Measurements from ENCODE around the gene CACNG4.

DNA sequence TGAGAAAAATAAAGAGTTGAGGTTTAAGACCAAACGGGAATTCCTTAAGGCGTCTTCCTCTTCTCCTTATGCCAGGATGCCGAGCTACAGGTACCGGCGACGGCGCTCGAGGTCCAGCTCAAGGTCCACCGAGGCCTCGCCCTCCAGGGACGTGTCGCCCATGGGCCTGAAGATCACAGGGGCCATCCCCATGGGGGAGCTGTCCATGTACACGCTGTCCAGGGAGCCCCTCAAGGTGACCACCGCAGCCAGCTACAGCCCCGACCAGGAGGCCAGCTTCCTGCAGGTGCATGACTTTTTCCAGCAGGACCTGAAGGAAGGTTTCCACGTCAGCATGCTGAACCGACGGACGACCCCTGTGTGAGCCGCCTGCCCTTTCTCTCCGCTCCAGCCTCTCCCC, 66.1 kb downstream of the CACNG4 start:
- TF ChIP-seq, protein P1, sequence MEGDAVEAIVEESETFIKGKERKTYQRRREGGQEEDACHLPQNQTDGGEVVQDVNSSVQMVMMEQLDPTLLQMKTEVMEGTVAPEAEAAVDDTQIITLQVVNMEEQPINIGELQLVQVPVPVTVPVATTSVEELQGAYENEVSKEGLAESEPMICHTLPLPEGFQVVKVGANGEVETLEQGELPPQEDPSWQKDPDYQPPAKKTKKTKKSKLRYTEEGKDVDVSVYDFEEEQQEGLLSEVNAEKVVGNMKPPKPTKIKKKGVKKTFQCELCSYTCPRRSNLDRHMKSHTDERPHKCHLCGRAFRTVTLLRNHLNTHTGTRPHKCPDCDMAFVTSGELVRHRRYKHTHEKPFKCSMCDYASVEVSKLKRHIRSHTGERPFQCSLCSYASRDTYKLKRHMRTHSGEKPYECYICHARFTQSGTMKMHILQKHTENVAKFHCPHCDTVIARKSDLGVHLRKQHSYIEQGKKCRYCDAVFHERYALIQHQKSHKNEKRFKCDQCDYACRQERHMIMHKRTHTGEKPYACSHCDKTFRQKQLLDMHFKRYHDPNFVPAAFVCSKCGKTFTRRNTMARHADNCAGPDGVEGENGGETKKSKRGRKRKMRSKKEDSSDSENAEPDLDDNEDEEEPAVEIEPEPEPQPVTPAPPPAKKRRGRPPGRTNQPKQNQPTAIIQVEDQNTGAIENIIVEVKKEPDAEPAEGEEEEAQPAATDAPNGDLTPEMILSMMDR (IDR thresholded peaks at IDR 0.05) = no peak
- TF ChIP-seq RAD21 (conservative IDR thresholded peaks at IDR 0.05 in 1 of 2, IDR thresholded peaks at IDR 0.05 in 1 of 2) = no peak
- TF ChIP-seq POLR2A (IDR thresholded peaks at IDR 0.05; ENCODE audit: low read length) = no peak
- TF ChIP-seq, protein P2, sequence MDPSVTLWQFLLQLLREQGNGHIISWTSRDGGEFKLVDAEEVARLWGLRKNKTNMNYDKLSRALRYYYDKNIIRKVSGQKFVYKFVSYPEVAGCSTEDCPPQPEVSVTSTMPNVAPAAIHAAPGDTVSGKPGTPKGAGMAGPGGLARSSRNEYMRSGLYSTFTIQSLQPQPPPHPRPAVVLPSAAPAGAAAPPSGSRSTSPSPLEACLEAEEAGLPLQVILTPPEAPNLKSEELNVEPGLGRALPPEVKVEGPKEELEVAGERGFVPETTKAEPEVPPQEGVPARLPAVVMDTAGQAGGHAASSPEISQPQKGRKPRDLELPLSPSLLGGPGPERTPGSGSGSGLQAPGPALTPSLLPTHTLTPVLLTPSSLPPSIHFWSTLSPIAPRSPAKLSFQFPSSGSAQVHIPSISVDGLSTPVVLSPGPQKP (IDR thresholded peaks at IDR 0.05; ENCODE audit: low read depth, low read length) = no peak
- TF ChIP-seq ESRRA (IDR thresholded peaks at IDR 0.05; ENCODE audit: borderline replicate concordance, low read length) = no peak
- no peak for TF ChIP-seq CEBPB (IDR thresholded peaks at IDR 0.05)

All from A549 (cell line).